RKO (cell line): ENCODE results near the gene COL8A1.
A peak's percentile ranks its signal among the peaks of the same experiment; 100 is the strongest.
"Not testable (repeated sequence)": the region's sequence is repeated elsewhere in the genome, so short reads cannot be mapped to it uniquely, and the experiment has no call there.

ENCODE experiments used
- DNase-seq: peaks from one replicate; pipeline ENCODE4 v3.0.0-alpha.2; 2016; ENCODE audit warnings: low spot score

The COL8A1 gene

GRCh38 chr3:99803297-99803696 is 164.9 kb downstream of the COL8A1 start:
- no peak for DNase-seq

- DNase-seq: no peak
These were observed 166.8 kb downstream of the COL8A1 start for GRCh38 chr3:99805160-99805559.

- DNase-seq: peak; percentile 75
These were observed 169.9 kb downstream of the COL8A1 start for GRCh38 chr3:99808163-99808794.

GRCh38 chr3:99809565-99809964 is 171.2 kb downstream of the COL8A1 start:
- DNase-seq: no peak

GRCh38 chr3:99810403-99810802 is 172.0 kb downstream of the COL8A1 start:
- no peak for DNase-seq

- DNase-seq: peak; percentile 51
These were observed 178.6 kb downstream of the COL8A1 start for GRCh38 chr3:99817047-99817436.

- peak; percentile 92 for DNase-seq
These were observed 179.2 kb downstream of the COL8A1 start, which contains the start of gene CMSS1 for GRCh38 chr3:99817437-99818240. Gene CMSS1 (plus strand): TSS chr3:99817862.

GRCh38 chr3:99818818-99819217 is 180.4 kb downstream of the COL8A1 start:
- peak; percentile 17 for DNase-seq

GRCh38 chr3:99823723-99824711 is 185.6 kb downstream of the COL8A1 start:
- no peak for DNase-seq

- DNase-seq: peak; percentile 20
These were observed 186.7 kb downstream of the COL8A1 start for GRCh38 chr3:99825004-99825640.

- DNase-seq: no peak
These were observed 191.4 kb downstream of the COL8A1 start for GRCh38 chr3:99829844-99830243.

- no peak for DNase-seq
These were observed 195.3 kb downstream of the COL8A1 start for GRCh38 chr3:99833617-99834205.

- no peak for DNase-seq
These were observed 196.0 kb downstream of the COL8A1 start for GRCh38 chr3:99834211-99834957.

- no peak for DNase-seq
These were observed 198.3 kb downstream of the COL8A1 start for GRCh38 chr3:99836681-99837080.

- DNase-seq: no peak
These were observed 199.3 kb downstream of the COL8A1 start for GRCh38 chr3:99837715-99838114.

- DNase-seq: no peak
These were observed 200.4 kb downstream of the COL8A1 start for GRCh38 chr3:99838755-99839154.

- no peak for DNase-seq
These were observed 201.2 kb downstream of the COL8A1 start for GRCh38 chr3:99839613-99840012.

GRCh38 chr3:99841949-99842348 is 203.6 kb downstream of the COL8A1 start:
- DNase-seq: not testable (repeated sequence)

GRCh38 chr3:99842826-99843589 is 204.6 kb downstream of the COL8A1 start:
- peak; percentile 68 for DNase-seq
